A549 (cell line): ENCODE data around the gene ADARB1. TPM values are rescaled to one million over a fixed set of nuclear protein-coding genes. Genes with fewer than 3 reads are reported as not detected.

ENCODE experiments used
- ATAC-seq, 2 experiments: fragments of 200-7000 bp in 1 of 2; fragments of >200 bp in 1 of 2; cut with Nextera tagmentation in 1 of 2; cut with Tn5 transposase in 1 of 2; 3 replicates each; pipeline versions ENCODE4 v1.8.0 to v1.9.1; 2018 to 2020; ENCODE audit warnings: mild to moderate bottlenecking in 1 of 2, moderate library complexity in 1 of 2
- CTCF ChIA-PET: fragments of 300-600 bp; sonication (Branson Sonifier 250); formaldehyde crosslinking; extraction: SDS; loops from one replicate; lab custom pipeline; 2021; ENCODE audit warnings: antibody characterized with exemption, inconsistent platforms; lab: Yijun Ruan, JAX
- POLR2A ChIA-PET: fragments of 350-600 bp; formaldehyde crosslinking; extraction: SDS; loops from one replicate; lab custom pipeline; 2021; ENCODE audit warnings: antibody characterized with exemption, inconsistent platforms; lab: Yijun Ruan, JAX
- DNase-seq, 2 experiments: peaks; one replicate each; pipeline versions ENCODE4 v3.0.0 to v3.0.0-alpha.2; 2011 to 2016; ENCODE audit warnings: low read depth in 1 of 2, low spot score in 1 of 2
- FAIRE-seq: peaks from 2 replicates; lab custom pipeline; 2011; peaks lifted over from hg19 to GRCh38; lab: Jason Lieb, UNC
- H3K27ac ChIP-seq, 2 experiments: fragments of >200 bp; sonication (Bioruptor Twin); formaldehyde crosslinking; 3 replicates each; pipeline ENCODE4 v1.5.1; 2016 to 2017
- H3K4me1 ChIP-seq: fragments of >200 bp; sonication (Bioruptor Twin); formaldehyde crosslinking; 3 replicates; pipeline ENCODE4 v1.6.1; 2016
- H3K4me2 ChIP-seq: fragments of >200 bp; sonication (Bioruptor Twin); formaldehyde crosslinking; 3 replicates; pipeline ENCODE4 v1.6.1; 2016
- H3K4me3 ChIP-seq: fragments of >200 bp; sonication (Bioruptor Twin); formaldehyde crosslinking; 3 replicates; pipeline ENCODE4 v1.5.1; 2016
- H3K9me3 ChIP-seq: fragments of >200 bp; sonication (Bioruptor Twin); formaldehyde crosslinking; 3 replicates; pipeline ENCODE4 v1.6.1; 2016
- BHLHE40 ChIP-seq: IDR thresholded peaks from 2 replicates; pipeline ENCODE4 v1.6.1; 2012; ENCODE audit warnings: low read depth, low read length, inconsistent platforms
- CBX8 ChIP-seq: fragments of 200-600 bp; sonication (generic); IDR thresholded peaks from 2 replicates; pipeline ENCODE4 v1.6.1; 2016
- CHD4 ChIP-seq: fragments of 200-600 bp; sonication (generic); IDR thresholded peaks from 2 replicates; pipeline ENCODE4 v1.6.1; 2016; ENCODE audit warnings: antibody characterized with exemption, mild to moderate bottlenecking, borderline replicate concordance
- CTCF ChIP-seq: fragments of >200 bp; sonication (Bioruptor Twin); formaldehyde crosslinking; IDR thresholded peaks from 3 replicates; pipeline ENCODE4 v1.5.1; 2016
- EP300 ChIP-seq, 2 experiments: fragments of >200 bp; sonication (Bioruptor Twin); formaldehyde crosslinking; IDR thresholded peaks; 2 replicates in 1 of 2; 3 replicates in 1 of 2; pipeline ENCODE4 v1.6.1; 2016 to 2017
- ESRRA ChIP-seq: fragments of 150-350 bp; IDR thresholded peaks from 2 replicates; pipeline ENCODE4 v1.6.1; 2014; ENCODE audit warnings: mild to moderate bottlenecking, low read length, borderline replicate concordance
- FOXS1 ChIP-seq: fragments of 250-450 bp; sonication (Bioruptor Pico); IDR thresholded peaks from 2 replicates; pipeline ENCODE4 v1.5.0; 2020; ENCODE audit warnings: mild to moderate bottlenecking, moderate library complexity
- GATA3 ChIP-seq: IDR thresholded peaks from 2 replicates; pipeline ENCODE4 v1.6.1; 2012; ENCODE audit warnings: borderline replicate concordance
- JUN ChIP-seq, 2 experiments: fragments of >200 bp; sonication (Bioruptor Twin); formaldehyde crosslinking; IDR thresholded peaks; 2 replicates in 1 of 2; 3 replicates in 1 of 2; pipeline ENCODE4 v1.6.1; 2016 to 2017
- JUNB ChIP-seq: fragments of >200 bp; sonication (Bioruptor Twin); formaldehyde crosslinking; IDR thresholded peaks from 2 replicates; pipeline ENCODE4 v1.6.1; 2016
- KDM1A ChIP-seq: fragments of 200-600 bp; sonication (generic); IDR thresholded peaks from 2 replicates; pipeline ENCODE4 v1.6.1; 2016; ENCODE audit warnings: low read depth, mild to moderate bottlenecking
- KDM5A ChIP-seq: fragments of 200-600 bp; sonication (generic); IDR thresholded peaks from 2 replicates; pipeline ENCODE4 v1.6.1; 2016; ENCODE audit warnings: antibody characterized with exemption, mild to moderate bottlenecking
- NFE2L2 ChIP-seq: fragments of 150-350 bp; conservative IDR thresholded peaks from 2 replicates; pipeline ENCODE4 v1.6.1; 2014; ENCODE audit warnings: low read length
- NR3C1 ChIP-seq: fragments of >200 bp; sonication (Bioruptor Twin); formaldehyde crosslinking; IDR thresholded peaks from 3 replicates; pipeline ENCODE4 v1.6.1; 2017
- PBX3 ChIP-seq: IDR thresholded peaks from 2 replicates; pipeline ENCODE4 v1.6.1; 2012
- POLR2A ChIP-seq: IDR thresholded peaks from 2 replicates; pipeline ENCODE4 v1.6.1; 2012; ENCODE audit warnings: mild to moderate bottlenecking, low read length
- RAD21 ChIP-seq, 2 experiments: fragments of >200 bp in 1 of 2; sonication (Bioruptor Twin) in 1 of 2; formaldehyde crosslinking in 1 of 2; IDR thresholded peaks in 1 of 2; conservative IDR thresholded peaks in 1 of 2; 2 replicates in 1 of 2; 3 replicates in 1 of 2; pipeline ENCODE4 v1.6.1; 2012 to 2018; ENCODE audit warnings: inconsistent platforms in 1 of 2
- RARB ChIP-seq: fragments of 250-450 bp; sonication (Bioruptor Pico); IDR thresholded peaks from 2 replicates; pipeline ENCODE4 v1.8.0; 2021; ENCODE audit warnings: mild to moderate bottlenecking, moderate library complexity
- RFX5 ChIP-seq: fragments of 450-650 bp; IDR thresholded peaks from 2 replicates; pipeline ENCODE4 v1.7.1; 2014; ENCODE audit warnings: antibody characterized with exemption, mild to moderate bottlenecking, moderate library complexity
- RNF2 ChIP-seq: fragments of 200-600 bp; sonication (generic); IDR thresholded peaks from 2 replicates; pipeline ENCODE4 v1.6.1; 2016; ENCODE audit warnings: low read depth, mild to moderate bottlenecking, antibody characterized with exemption, moderate library complexity, borderline replicate concordance
- ZFP36 ChIP-seq: fragments of 450-650 bp; IDR thresholded peaks from 2 replicates; pipeline ENCODE4 v1.6.1; 2014; ENCODE audit warnings: borderline replicate concordance; ENCODE audit not compliant: partially characterized antibody
- ZSCAN20 ChIP-seq: fragments of 250-450 bp; sonication (Bioruptor Pico); IDR thresholded peaks from 2 replicates; pipeline ENCODE4 v1.8.0; 2022; ENCODE audit warnings: mild to moderate bottlenecking, moderate library complexity
- WGBS: methylation state at CpG from one replicate; pipeline ENCODE4 v1.1.6; 2017; ENCODE audit errors: missing lambda C conversion rate; 5-methylcytosine and 5-hydroxymethylcytosine counted together
- polyA plus RNA-seq, 4 experiments: library from polyadenylated mRNA; depleted of rRNA in 3 of 4; stranded (reverse); fragments of >200 nt; fragmentation: RNase III in 1 of 4; extraction: RNeasy Plus Mini Kit Qiagen cat#74134 plus additional on column Dnase treatment in 1 of 4; gene quantifications; 2 replicates in 3 of 4; 3 replicates in 1 of 4; pipeline ENCODE4 v1.2.3, GENCODE V29; 2011 to 2017

ADARB1 gene
- polyA plus RNA-seq, 2 of the 4 experiments (the other 2 are of a cell fraction): 3.2 to 5.7 TPM

GRCh38 chr21:45224189-45224938, 150.0 kb downstream of the ADARB1 start:
- H3K4me1 ChIP-seq: peaks cover 11% of the 10 kb centered on the region
- CTCF ChIA-PET: interaction anchor here (1.0 kb wide), 1 partner anchor 275 kb away, joined by 3 read pairs; no protein-coding TSS in a partner anchor
- FAIRE-seq (no peak), ATAC-seq (no peak), DNase-seq (no peak)
- H3K9me3 ChIP-seq: no peaks in the 10 kb centered on the region
- POLR2A ChIA-PET: no interaction called here
- WGBS: 55% methylated on average over 17 of the region's 24 CpGs
- no peak overlapping the region for H3K4me2 ChIP-seq
- no peak overlapping the region for H3K4me3 ChIP-seq
- TF ChIP-seq RFX5 (no peak), ZFP36 (no peak), NR3C1 (no peak), BHLHE40 (no peak), RARB (CRISPR knock-in tag) (no peak), KDM5A (no peak), RAD21 (conservative IDR thresholded peaks at IDR 0.05 in 1 of 2, IDR thresholded peaks at IDR 0.05 in 1 of 2) (no peak), NFE2L2 (no peak)
- no peak overlapping the region for H3K27ac ChIP-seq

- Histone ChIP-seq H3K27ac (no peak overlapping the region), H3K9me3 (no peaks in the 10 kb centered on the region), H3K4me2 (no peak overlapping the region), H3K4me3 (no peak overlapping the region), H3K4me1 (peaks cover 11% of the 10 kb centered on the region)
- DNase-seq (no peak), FAIRE-seq (no peak), ATAC-seq (no peak)
- TF ChIP-seq ESRRA (no peak), PBX3 (no peak), RFX5 (no peak), GATA3 (no peak), EP300 (IDR thresholded peaks at IDR 0.05) (no peak), JUN (IDR thresholded peaks at IDR 0.05) (no peak), CBX8 (no peak), FOXS1 (CRISPR knock-in tag) (no peak), ZSCAN20 (CRISPR knock-in tag) (no peak), RNF2 (no peak), POLR2A (no peak), KDM1A (no peak), JUNB (no peak), CHD4 (no peak), ZFP36 (no peak), CTCF (no peak), NR3C1 (no peak)
- ChIA-PET POLR2A (no interaction called here), CTCF (no interaction called here)
- WGBS: 88% methylated on average over 11 of the region's 11 CpGs
Measured at GRCh38 chr21:45225041-45225740, 150.8 kb downstream of the ADARB1 start.
